Esophagus mucosa (tissue), 1 donor: Measurements from ENCODE around the gene CDKAL1. TPM values are rescaled to one million over a fixed set of nuclear protein-coding genes. Genes with fewer than 3 reads are reported as not detected.

Experiments
- ATAC-seq: fragments of 200-7000 bp; cut with Tn5 transposase; one replicate; pipeline ENCODE4 v1.9.1; 2020
- total RNA-seq: library from RNA; stranded (reverse); gene quantifications from one replicate; pipeline ENCODE4 v1.2.4, GENCODE V29; 2023
- donor health status: DM: yes; HTN: yes; CAD: no.

The CDKAL1 gene
- total RNA-seq, 1 donor from 2014 or later: 8.2 TPM

DNA sequence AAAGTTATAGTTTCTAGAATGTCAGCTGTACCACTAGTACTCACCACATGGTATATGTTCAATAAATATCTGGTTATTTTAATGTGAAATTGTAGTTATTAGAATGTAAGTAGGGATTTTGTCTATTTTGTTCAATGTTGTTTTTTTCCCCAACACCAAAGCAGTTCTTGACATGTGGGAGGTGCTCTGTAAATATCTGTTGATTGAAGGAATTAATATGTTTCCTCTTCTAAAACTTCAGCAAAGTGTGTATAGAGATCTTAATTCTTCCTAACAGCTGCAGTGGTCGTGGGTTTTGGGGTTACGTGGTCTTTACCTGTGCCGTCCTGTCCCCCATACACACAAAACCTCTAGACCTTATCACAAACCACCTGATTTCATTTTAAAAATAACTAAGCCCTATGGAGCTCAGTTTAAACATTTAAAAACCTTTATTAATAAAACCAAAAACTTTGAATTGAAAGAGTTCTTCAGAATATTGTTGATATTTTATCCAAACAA is 587.4 kb downstream of the CDKAL1 start:
- ATAC-seq: no peak

- ATAC-seq: no peak
Measured at GRCh38 chr6:21123507-21124436, 589.5 kb downstream of the CDKAL1 start.

DNA sequence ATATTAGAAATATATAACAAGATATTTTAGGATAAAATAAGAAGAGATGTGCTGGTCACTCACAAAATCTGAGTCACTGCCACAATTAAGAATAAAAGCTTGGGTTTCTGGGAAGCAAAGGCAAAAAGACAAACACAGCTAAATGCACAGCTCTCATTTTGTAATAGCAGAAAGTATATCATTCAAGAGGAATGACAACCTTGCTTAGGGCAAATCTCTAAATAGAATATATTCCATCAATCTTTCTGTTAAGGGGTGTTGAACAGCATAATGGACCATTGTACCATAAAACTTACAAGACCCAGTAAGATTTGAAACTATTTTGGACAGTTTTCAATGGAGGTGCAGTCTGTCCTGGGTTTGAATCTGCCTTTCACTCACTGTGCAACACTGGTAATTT is 594.3 kb downstream of the CDKAL1 start:
- ATAC-seq: no peak

GRCh38 chr6:21131406-21131805 is 597.1 kb downstream of the CDKAL1 start:
- ATAC-seq: no peak

GRCh38 chr6:21132446-21132845 is 598.2 kb downstream of the CDKAL1 start:
- no peak for ATAC-seq

- no peak for ATAC-seq
Measured at GRCh38 chr6:21132856-21133838, 598.9 kb downstream of the CDKAL1 start.

DNA sequence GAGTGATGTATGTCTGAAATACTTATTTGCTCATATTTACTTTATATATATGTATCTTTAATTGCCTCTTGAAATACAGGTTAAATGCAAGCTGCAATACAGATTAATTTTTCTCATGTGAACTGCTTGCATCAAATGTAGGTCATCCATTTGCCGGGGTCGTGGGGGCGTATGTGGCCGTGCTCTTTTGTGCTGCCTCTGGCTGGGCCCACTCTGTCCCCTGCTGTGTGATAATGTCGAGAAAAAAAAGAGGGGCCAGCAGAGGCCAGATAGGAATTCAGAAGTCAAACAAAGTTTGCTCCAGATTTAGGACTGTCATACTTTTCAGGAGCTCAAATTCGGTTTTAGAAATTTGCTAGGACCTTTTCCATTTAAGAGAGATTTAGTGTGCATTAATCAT is 599.6 kb downstream of the CDKAL1 start:
- ATAC-seq: no peak

DNA sequence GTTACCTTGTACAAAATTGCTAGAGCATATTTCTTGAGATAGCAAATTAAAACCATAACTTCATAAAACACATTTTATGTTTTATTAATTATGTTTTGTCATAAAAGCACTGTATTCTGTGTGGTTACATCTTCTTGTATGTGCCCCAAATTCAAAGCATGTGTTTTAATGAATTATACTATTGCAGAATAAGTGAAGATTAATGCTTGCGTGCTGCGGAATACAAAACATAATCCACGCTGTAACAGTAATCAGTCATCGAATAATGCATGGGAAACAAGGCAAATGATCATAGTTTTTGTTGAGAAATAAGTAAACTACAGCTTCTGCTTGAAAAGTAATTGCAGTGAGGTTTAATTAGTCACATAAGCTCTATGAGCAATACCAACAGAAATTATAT is 600.1 kb downstream of the CDKAL1 start:
- ATAC-seq: no peak

DNA sequence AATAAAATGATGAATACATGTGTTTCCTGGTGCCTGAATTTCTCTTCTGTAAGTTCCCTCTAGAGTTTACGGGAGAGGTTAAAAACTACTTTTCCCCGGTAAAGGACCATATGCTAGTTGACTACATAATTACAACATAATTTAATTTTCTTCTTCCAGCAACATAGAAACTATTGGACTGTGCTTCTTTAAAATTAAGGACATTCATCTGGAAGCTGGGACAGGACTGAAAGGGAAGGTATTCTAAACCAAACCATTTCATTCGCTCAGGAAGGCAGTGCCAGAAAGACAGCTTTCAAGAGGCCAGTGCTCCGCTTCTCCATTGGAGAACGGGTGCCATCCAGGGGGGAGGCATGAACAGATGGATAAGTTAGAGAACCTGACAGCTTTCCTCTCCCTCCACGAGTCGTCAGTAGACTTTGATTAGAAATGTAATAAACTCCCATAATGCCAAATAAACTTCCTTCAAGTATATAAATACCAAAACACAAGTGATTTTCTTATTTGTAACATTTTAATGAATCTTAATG is 601.3 kb downstream of the CDKAL1 start:
- ATAC-seq: no peak

DNA sequence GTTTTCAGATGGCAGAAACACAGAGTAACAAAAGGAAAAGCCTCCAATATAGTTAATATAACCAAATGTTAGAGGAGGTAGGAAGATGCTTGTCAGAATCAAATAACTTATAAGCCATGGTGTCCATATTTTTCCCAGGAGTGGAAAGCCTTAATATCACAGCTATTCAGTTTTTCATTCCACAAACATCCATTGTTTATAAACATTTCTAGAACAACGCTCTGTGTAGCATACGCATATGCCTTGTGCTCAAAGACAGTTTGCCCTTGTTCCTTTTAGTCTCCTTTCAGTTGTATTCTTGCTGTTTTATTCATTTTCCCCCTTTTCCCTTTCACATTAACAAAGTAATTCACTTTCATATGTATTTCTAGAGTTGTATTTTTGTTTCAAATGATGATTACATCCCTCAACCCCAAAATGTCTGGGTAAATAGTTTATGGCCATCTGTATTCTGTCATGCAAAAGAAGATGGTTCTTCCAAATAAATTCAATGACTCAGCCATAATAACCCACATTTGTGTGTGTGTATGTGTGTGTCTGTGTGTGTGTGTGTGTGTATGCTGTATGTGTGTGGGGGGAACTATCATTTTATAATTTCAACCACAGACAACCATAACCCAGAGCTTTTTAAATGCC is 603.6 kb downstream of the CDKAL1 start:
- ATAC-seq: no peak

DNA sequence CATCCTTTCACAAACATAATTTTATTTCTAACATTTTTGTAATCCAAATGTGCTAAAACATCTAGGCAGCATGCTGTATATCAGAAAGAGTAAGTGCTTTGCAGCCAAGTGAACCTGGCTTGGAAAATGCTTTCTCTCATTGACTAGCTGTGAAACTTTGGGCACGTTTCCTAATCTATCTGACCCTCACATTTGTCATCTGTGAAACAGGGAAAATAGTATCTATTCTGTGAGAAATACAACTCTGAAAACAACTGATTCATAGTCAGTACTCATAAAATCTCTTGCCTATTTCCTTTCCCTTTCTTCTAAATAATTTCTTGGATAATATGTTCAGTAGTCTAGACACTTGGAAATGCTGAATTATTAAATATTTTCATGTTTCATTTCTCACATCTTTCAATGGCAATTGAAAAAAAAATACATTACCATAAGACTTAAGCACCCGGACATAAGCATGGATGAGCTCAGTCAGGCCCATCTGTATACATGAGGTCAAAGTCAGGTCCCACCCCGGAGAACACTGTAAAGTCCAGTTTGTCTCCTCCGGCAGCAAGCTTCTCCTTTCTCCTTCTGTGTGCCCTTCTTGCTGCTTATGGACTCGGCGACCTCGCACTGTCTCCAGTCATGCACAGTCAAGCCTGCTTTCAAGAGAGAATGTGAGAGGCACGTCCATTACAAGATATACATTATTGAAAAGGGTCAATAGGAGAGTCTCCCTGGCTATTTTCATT is 604.2 kb downstream of the CDKAL1 start:
- ATAC-seq: no peak

DNA sequence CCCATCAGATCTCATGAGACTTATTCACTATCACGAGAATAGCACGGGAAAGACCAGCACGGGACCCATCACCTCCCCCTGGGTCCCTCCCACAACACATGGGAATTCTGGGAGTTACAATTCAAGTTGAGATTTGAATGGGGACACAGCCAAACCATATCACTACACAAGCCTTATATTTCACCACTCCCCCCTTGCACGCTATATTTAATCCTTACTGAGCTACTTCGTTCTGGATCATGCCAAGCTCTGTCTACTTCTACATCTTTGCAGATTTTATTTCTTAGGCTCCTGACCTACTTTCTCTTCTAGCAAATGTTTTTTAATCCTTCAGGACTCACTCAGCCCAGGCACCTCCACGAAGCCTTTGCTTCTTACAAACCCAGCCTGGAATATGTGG is 606.7 kb downstream of the CDKAL1 start:
- no peak for ATAC-seq

DNA sequence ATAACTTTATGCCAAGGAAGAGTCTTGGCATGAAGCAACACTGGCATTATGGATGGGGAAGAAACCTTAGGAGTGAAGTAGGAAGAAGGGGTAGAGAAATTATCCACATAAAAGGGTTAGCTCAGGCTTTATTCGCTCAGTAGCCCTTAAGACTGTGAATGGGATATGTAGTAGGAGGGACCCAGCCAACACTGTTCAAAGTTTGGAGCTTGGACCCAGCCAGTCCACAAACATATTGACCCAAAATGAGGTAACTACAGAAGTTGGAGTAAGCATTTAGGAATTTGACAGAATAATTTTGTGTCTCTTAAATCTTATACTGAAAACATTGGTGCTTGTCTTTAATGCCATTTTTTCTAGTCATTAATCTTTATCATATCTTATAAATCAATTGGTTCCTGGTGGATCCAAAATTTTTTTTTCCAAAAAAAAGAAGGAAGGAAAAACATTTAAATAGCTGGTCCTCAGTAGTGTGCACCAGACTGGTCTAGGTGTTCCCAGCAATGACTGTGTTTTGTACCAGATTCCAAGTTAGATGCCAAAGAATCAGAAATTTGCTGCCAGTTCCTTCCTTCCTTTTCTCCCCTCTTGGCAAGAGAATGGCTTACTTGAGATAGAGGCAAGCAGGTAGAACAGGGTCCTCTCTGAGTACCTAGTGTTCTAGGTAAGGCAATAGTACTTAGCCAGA is 607.5 kb downstream of the CDKAL1 start:
- ATAC-seq: no peak

- no peak for ATAC-seq
Measured at GRCh38 chr6:21142741-21143140, 608.5 kb downstream of the CDKAL1 start.

GRCh38 chr6:21143645-21144044 is 609.4 kb downstream of the CDKAL1 start:
- ATAC-seq: no peak

DNA sequence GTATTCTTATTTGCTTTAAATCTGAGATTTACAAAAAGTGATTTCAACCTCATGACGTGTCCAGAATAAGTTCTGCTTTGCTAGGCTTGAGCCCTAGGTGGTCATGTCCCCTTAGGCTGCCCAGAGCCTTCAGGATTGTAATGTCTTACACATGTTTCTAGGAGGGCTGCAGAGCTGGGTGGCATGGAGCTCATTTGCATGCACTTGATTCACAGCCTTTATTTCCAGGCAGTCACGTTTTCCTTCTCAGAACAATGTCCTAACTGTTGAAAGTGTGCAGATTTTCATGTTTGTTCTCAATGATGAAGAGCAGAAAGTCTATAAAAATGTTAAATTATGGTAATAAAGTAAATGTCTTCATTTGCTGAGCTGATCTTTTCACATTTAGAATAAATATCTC is 610.7 kb downstream of the CDKAL1 start:
- ATAC-seq: no peak

- no peak for ATAC-seq
Measured at GRCh38 chr6:21147995-21148394, 613.7 kb downstream of the CDKAL1 start.

GRCh38 chr6:21149470-21149869 is 615.2 kb downstream of the CDKAL1 start:
- ATAC-seq: no peak

DNA sequence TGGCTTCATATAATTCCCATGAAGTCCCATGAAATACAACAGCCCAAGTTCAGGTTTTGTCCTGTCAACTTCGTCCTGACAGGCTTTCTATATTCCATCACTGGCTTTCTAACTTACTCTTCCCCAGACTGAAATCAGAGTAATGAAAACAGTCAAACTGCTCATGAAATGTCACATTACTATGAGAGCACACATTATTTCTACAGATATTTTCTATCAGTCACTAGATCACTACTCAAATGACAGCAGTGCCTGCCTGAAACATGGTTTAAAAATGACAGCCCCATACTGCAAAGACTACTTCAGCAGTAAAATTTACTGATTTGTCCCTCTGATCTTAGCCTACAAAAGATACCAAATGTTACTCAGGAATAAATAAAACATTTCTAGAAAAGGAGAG is 616.4 kb downstream of the CDKAL1 start:
- no peak for ATAC-seq

DNA sequence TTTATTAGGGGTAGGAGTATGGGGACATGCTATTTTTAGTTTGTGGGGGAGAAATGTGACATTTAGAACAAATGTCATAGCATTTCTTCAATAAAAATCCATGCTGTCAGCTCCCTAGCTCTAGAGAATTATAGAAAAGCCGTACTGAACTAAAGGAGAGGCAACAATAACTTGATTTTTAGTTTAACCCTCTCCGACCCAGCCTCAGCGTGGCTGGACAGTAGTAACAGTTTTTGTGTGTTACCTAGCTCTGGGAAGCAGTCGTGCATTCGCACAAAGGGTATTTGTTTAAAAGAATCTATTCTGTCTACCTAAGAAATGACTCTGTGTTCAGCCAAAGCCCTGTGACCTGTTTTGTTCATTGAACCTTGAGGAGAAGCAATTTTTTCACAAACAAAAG is 616.9 kb downstream of the CDKAL1 start:
- ATAC-seq: no peak

DNA sequence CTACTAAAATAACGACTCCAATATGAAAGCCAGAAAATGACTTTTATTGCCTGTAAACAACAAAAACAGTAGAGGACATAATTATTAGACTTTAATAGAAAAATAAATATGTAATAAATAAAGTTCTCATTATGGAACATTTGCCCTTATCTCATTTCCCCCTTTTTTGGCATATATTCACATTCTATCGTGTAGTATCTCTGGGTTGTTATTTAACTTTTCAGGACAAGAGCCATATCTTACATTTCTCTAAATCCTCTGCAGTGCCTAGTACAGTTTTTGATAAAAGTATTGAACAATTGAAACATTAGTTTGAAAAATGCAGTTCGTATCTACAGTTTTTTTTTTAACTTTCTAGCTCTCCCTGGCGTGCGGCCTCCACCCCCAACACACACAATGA is 617.3 kb downstream of the CDKAL1 start:
- no peak for ATAC-seq
